SKM-1 treated with dmso at 0.1 percent for 144 hours (cell line): ENCODE results near the gene XRCC3.

Source experiments
- DNase-seq: peaks from one replicate; lab custom pipeline; 2025; ENCODE audit not compliant: unreplicated experiment; lab: John Stamatoyannopoulos, UW

Gene XRCC3

DNA sequence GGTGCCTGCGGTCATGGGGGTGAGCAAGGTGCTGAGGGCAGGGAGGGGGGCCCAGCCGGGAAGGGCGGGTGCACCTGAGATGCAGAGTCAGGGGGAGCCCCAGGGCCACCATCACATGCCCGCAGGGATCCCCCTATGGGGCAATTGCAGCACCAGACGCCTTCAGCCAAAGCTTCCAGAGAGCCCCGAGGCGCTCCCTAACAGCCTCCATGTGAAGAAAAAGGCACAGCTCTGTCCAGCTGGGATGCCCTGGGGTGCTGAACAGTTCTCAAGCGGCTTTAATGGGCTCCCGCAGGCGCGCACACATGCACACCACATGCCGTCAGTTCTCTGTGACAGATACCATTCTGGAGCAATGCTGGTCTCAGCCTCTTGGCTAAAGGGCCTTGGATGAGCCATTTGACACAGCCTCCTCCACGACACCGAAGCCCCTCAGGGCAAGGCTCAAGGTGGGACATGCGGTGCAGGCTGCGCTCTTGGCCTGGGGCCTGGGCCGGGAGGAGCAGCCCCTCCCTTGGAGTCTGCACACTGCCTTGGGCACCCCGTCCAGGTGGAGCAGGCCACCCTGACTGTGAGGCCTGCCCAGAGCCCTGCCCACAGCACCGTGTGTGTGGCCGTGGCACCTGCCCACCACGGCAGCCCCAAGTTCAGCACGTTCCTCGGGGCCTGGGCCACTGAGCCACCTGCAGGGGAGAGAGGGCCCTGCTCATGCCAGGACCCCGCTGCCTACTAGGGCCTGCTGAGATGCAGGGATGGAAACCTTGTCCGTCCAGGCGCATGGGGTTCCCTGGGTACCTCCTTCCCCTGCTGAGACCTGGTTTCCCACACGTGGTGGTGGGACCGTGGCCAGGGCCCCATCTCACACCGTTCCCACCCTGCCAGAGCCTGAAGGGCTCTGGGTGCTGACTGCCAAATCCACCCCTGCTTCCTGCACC, 7.7 kb downstream of the XRCC3 start:
- DNase-seq, result no peak

DNA sequence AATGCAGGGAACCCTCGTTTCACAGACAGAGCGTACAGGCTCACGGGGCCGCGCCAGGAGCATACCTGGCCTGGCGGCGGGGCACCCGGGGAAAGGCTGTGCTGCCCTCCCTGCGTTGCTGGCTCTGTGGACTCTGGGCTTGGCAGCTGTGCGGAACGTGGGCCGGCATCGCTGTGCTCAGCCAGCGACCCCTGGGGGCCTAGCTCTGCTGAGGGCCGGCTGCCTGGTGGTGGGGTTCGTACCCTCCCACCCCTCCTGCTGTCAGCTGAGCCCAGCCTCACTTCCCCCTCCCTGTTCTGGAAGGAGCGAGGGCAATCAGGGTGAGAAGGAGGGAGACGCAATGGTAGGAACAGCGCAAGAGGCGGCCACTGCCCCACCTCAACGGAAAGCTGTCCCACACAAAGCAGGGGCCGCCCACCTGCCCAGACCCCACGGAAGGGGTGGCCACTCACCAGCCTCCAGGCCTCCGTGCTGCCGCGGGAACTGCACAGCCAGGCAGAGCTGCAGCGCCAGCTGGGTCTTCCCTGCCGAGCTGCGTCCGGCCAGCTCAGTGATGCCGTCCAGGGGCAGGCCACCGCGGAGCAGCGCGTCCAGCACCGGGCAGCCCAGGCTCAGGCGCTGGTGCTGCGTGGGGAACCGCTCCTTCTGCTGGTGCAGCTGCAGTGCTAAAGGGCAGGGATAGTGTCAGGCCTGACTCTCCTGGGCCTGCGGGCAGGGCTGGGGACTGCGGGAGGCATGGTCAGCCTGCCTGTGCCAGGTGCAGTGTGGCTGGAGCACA, 8.5 kb downstream of the XRCC3 start:
- DNase-seq, result no peak

DNA sequence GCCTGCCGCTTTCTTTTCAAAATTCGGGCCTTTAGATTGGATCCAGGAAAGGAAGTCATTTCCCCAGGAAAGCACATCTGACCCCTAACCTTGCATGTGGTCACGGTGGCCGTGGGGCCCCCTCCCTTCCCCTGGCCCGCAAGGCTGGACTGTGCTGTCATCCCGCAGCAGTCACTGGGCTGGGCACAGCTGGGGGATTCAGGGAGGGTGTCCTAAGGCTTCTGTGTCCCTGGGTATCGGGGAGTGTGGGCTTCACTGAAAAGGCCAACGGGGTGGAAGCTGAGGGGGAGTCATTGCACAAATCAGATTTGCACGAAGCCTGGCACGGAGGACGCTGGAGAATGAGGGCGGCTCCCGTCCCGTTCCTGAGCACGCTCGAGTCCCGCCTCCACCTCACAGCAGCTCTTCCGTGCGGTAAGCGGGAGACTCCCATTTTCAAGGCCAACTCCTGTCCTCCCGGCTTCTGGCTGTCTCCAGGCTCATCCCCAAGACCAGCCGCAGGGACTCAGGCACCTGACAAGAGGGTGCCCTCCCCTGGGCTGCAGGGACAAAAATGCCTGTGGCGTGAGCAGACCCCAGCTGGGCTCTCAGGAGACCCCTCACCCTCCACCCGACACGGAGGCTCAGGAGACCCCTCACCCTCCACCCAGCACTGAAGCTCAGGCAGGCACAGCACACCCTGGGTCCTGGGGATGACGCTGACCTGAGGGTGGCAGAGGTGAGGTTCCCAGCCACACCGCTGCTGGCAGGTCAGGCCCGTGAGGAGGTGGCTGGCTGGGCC, 9.6 kb downstream of the XRCC3 start:
- no peak for DNase-seq

DNA sequence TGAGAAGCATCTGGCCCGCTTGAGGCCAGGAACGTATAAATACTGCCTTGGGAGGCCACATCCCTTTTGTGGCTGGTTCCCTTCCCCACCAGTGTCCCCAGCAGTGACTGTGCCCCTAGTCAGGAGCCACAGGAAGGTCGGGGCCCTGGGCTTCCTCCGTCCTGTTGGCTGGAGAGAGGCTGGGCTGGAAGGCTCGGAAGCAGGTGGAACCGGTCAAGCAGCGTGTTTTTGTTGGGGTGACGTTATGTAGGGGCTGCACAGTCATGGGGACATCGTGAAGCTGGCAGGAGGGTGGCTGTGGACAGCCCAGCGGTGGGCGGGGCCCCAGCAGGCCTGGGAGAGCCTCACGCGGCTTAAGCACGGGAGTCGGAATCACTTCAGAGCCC, 10.1 kb downstream of the XRCC3 start:
- DNase-seq, result no peak

DNA sequence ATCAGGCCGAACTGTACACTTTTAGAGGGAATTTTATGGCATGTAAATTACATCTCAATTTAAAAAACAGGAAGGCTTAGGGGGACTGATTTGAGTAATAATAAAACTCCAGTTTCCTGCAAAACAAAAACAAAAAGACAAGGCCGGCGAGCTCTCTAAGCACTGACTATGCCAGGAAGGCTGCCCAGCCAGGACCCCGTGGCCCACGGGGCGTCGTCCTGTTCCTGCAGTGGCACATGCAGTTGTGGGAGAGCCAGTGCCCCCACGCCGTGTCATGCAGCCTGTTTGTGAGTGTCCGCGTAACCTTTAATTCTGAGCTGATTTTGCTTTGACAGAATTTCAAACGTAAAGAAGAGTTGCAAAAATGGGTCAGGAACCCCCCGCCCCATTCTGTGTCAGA, 10.5 kb downstream of the XRCC3 start:
- no peak for DNase-seq

DNA sequence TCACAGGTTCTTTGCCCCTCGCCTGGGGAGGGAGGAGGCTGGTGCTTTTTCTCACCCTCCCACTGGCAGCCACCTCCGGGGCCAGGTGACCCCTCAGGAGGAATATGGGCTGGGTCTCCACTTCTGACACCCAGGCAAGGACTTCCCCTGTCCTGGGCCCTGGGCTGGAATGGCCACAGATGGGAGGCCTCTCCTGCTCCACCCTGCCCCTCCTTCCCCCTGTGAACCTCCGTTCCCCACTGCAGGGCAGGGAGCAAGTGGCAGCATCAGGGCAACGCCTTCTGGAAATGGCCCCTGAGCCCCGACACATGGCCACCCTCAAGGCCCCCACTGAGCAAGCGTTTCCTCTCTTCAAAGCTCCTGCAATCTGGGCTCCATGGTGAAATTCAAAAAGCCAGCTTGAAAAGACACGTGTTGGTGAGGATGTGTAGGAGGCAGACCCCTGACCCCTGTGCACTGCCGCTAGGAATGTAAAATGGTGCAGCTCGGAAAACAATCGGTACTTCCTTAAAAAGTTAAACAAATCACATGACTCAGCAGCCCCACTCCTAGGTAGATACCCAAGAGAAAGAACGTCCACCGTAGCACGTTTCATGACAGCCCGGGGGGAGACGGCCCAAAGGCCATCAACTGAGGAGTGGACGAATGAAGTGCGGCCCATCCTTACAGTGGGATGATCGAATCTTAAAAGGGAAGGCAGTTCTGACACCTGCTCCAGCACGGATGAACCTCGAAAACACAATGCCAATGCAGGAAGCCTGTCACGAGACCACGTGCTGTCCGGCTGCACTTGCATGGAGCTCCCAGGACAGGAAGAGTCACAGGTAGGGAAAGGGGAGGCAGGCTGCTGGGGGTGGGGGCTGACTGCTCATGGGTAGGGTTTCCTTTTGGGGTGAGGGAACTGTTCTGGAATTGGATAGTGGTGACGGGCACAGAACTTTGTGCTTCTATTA, 11.5 kb downstream of the XRCC3 start:
- DNase-seq, result no peak

DNA sequence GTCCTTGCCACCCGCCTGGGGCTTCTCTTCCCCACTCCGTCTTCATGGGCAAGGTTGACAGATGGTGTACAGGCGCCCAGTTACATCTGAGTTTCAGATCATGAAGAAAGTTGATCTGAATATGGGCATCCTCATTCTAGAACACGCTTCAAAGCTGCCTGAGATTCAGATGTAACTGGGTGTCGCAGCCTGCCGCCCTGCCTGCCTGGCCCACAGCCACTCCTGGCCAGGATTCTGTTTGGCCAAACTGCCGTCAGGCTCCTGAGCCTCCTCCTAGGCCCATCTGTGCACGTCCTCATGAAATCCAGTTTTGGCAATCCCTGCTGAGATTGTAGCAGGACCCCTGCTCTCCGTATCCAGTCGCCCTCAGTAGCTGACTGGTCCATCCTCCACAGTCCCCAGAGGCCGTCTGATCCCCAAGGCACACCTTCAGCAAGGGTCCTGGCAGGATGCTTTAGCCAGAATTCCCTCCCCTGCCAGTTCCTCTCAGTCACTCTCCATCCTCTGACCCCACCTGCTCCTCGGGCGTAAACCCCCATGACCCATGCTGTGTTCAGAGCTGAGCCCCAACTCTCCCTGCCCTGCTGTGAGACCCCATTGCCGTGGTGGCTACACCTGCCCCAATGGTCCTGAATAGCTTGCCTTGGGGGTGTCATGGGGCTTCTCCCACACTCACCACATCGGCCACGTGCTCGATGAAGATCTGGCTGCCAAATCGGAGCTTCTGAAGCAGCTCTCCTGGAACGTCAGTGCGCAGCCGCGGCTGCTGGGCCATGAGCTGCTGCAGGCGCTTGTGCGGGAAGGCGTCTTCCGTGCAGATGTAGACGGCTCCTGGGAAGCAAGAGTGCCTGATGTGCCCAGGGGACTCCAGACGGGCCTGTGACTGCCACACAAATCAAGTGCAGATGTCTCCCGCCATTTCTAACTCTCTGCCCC, 12.5 kb downstream of the XRCC3 start:
- no peak for DNase-seq

DNA sequence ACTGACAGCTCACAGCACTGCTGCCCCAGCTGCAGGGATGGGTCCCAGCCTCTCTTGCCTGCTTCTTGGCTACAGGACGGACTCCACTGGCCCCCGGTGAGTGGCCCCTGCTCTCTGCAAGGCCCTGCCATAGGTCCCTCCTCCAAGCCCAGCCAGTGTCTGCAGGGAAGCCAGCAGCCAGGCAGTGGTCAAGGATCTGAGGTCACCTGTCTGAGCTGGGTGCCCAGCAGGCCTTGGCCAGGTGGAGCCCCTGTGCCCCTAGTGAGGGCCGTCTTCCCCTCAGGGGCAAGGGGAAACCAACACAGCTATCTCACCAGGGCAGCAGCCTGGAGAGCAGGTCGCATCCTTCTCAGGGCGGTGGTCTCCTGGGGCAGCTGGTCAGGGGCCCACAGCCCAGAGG, 13.2 kb downstream of the XRCC3 start:
- no peak for DNase-seq

DNA sequence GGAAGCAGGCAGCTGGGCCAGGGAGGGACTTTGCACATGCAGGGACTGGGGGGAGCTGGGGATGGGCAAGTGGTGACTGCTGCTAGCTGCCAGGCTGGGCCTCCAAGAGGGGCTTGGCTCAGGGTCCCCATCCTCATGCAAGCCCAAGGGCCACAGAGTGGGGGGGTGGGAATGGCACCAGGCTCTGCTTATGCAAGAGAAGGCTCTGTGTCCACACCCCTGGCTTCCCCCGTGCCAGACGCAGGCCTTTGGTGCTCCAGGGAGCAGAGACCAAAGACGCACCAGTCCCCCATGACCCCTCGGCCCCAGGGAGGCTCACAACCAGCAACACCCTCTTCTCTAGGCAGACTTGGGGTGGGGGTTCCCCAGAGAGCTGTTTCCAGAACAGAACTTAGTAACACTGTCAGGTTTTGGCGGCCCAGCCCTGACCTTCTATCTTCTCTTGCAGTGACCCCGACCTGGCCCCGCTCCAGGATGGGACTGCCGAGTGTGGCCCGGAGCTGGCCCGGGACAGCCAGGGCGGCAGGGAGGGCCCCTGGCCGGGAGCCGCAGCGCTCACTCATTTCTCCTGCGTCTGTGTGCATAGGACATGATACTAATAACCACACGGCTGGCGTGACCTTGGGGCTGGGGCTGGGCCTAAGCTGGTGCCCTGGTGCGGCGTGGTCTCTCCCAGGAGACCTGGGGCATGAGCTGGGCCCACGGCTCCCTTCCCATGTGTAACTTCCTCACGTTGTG, 14.3 kb downstream of the XRCC3 start:
- no peak for DNase-seq

DNA sequence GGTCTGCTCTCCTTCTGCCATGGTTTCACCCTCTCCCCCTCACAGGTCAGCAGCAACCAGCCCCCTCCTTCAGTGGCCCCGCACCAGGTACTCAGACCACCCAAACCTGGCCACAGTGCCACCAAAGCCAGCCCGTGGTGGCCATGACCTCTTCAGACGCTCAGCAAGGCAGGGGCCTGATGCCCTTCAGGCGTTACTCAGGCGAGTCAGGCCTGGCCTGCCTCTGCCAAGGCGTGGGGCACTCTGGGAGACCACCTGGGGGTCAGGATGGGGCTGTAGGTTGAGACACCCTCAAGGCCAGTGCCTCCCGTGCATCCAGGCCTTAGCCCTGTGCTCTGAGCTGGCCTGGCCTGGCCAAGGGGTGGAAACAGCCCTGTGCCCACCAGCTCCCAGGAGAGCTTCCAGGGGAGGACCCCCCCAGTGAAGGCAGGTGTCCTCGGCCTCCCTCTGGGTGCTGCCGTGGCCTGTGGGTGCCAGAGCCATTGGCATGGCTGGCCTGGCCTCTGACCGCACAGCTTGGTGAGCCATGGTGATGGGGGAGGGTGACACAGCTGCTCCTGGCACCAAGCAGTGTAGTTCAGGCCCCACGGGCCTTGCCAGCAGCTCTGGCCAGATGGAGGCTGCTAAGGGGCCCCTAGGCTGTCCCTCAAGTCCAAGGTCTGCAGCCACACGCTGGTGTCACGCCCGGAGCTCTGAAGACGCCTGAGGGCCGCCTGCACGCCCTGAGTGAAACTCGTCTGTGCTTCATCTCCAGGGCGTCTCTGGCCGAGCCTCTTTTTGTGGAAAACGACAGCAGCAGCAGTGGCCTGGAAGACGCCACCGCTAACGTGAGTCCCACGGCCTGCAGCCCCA, 15.1 kb downstream of the XRCC3 start:
- no peak for DNase-seq

DNA sequence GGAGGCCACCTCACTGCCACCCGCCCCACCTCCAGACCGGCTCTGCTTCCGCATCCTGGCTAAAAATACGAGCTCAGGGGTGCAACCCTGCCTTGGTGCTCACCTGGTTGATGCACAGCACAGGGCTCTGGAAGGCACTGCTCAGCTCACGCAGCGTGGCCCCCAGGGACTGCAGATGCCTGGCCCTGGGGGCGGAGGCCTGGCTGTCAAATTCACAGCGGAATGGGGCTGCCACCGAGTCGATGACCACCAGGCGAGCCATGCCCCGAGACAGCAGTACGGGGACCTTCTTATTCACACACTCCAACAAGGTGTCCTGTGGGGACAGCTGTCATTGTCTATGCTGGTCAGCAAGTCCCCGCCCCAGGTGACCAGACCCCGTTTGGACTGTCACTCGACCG, 16.0 kb downstream of the XRCC3 start:
- DNase-seq, result no peak

DNA sequence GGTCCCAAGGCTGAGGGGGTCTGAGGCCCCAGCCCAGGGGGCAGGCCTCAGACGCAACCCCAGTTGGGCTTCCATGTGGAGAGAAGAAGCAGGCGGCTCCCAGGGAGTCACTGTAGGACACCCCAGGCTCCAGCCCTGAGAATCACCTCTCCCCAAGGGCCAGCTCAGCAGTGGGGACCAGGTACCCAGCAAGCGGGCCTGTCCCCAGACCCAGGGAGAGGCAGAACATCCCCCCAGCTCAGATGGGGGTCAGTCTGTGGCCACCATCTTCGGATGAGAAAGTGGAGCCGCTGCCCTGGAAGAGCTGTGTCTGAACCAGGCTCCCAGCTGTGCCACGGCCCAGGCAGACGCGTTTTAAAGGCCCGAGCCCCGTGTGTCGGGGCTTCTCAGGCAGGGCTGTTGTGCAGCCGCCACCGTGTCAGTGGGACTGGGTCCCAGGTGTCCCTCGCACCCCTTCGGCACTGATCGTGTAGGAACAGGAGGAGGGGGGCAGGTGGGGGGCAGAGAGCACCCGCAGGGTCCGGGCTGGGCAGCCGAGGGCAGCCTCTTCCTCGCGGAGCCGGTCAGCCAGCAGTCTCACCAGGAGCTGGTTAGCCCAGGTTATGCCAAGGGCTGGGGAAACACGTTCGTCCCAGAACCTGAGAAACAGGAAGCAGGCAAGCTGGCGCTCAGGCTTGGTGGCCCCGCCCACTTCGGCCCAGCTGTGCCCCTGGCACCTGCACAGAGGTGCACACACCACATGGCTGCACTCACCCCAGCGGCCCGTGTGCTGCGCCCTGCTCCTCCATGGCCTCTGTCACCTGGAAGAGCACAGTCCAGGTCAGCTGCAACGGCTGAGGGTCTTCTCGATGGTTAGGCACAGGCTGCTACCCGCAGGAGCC, 16.6 kb downstream of the XRCC3 start:
- no peak for DNase-seq

DNA sequence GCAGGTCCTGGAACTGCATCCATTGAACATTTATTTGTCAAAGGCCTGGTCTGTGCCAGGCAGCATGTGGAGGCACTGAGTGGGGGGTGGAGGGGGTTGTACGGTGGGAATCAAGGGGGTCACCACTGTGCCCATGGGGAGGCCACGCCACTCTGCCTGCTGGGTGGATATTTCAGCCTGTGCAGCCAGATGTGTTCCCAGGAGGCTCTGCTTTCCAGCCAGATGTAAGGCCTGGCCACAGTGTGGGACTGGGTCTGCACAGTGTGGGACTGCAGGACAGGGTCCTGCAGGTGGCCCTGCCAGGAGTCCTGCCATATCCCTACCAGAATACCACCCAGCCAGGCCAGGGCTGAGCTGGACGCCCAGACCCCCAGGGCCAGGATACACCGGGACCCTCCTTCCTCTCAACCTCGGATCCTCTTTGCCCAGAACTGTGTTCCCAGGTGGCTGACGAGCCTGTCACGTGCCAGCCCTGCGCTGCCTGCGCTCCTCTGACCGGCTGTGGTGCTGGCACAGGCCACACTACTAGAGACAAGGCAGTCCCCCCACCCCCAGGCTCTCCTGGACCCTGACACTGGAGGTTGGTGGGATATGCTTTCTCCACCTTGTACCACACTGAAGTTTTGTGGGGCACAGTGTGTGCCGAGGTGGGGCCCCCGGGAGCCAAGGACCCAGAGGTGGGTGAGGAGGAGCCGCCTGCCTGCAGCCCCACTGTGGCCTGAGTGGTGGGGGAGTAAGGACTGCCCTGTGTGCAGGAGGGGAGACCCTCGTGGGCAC, 17.5 kb downstream of the XRCC3 start:
- DNase-seq, result no peak

DNA sequence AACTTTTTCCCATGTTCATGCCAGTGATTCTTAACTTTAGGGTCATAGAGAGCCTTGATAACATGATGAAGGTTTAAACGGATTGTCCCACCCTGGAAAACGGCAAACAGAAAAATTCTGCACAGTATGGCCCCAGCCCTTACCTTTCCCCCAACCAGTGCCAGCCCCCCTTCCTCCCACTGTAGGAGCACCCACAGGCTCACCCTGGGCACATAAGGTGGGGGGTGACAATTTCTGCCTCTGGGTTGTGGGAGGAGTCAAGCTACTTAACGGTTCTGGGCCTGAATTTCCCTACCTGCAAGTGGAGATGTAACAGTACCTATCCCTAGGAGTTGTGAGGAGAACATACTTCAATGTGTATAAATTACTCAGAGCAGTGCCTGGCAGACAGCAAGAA, 18.0 kb downstream of the XRCC3 start:
- no peak for DNase-seq

DNA sequence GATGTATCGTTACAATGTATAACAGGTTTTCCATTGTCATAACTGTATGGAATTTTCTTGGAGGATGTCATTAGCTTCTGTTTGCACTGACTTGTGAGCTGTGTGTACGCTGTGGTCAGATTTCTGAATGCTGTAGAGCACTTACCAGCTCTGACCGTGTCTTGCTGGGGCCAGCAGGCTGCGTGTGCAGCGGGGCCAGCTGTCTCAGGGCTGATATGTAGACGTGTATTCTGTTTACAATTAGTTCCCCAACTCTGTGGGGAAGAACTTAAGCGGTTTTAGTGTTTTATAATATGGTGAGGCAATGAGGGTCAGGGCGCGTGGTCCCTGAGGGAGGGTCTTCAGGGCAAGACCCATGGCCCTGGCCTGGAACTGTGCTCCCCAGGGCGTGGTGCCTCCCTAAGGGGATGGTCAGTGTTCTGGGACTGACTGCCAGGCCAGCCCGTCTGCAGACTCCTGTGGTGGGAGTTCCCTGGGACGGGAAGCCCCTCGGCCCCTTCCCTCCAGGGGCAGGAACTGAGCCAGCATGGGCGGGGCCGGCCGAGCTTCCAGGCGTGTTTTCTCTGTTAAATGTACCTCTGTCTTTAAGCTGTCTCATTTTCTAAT, 18.7 kb downstream of the XRCC3 start:
- DNase-seq, result no peak

DNA sequence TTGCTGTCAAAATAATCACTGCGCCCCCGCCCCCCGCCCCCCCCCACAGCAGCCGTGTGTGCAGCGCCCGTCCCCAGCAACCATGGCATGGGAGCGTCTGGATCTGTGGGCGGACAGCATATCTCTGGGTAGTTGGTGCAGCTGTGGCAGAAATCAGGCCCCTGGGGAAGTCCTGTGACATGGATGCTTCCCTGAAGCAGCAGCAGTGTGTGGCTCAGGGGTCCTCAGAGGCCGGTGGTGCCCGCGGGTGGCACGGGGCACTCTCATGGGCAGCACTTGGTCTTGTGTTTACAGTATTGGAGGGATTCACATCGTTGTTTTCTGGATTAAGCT, 19.2 kb downstream of the XRCC3 start:
- no peak for DNase-seq
